Stimulated activated naive CD8-positive, alpha-beta T cell treated with anti-CD3 and anti-CD28 coated beads, Interleukin-15, Interleukin-2, amounts not matched to agents 100 ng/mL and 50 ng/mL, for 24 hours (primary cell): ENCODE data around the gene PRKAR1B.
A peak's percentile ranks its signal among the peaks of the same experiment; 100 is the strongest.

Experiments used
- H3K27ac Mint-ChIP-seq: one replicate; pipeline ENCODE4 v1.8.0; 2021; ENCODE audit warnings: mild to moderate bottlenecking, mixed read lengths
- H3K27me3 Mint-ChIP-seq: one replicate; pipeline ENCODE4 v1.8.0; 2021; ENCODE audit warnings: mixed read lengths
- H3K36me3 Mint-ChIP-seq: one replicate; pipeline ENCODE4 v1.8.0; 2021; ENCODE audit warnings: low read depth, mixed read lengths
- H3K4me1 Mint-ChIP-seq: one replicate; pipeline ENCODE4 v1.8.0; 2021; ENCODE audit warnings: low read depth, mixed read lengths
- H3K4me3 Mint-ChIP-seq: one replicate; pipeline ENCODE4 v1.8.0; 2021; ENCODE audit warnings: mild to moderate bottlenecking, mixed read lengths
- H3K9me3 Mint-ChIP-seq: one replicate; pipeline ENCODE4 v1.8.0; 2021; ENCODE audit warnings: mixed read lengths

PRKAR1B gene

DNA sequence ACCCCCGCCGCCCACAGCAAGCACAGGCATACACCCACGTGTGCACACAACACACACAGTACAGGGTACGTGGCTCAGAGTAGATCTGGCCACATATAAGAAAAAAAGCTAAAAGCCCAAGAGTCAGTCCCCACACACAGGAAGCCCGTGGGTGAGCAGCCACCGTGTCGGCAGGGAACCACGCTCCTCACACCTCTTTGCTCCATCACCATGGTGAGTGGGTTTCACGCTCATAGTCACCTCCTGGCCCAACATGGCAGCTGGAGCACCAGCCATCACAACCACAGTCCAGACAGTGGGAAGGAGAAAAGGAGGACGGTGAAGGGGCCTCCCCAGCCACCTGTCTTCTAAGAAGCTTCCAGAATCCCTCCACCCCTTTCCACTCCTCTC is 131.5 kb downstream of the PRKAR1B start:
- Mint-ChIP-seq H3K36me3 (peaks cover 23% of the 10 kb centered on the region), H3K9me3 (no peaks in the 10 kb centered on the region), H3K4me3 (peak overlapping the region; percentile 23), H3K4me1 (peaks cover 63% of the 10 kb centered on the region), H3K27ac (peak overlapping the region; percentile 83), H3K27me3 (no peaks in the 10 kb centered on the region)

DNA sequence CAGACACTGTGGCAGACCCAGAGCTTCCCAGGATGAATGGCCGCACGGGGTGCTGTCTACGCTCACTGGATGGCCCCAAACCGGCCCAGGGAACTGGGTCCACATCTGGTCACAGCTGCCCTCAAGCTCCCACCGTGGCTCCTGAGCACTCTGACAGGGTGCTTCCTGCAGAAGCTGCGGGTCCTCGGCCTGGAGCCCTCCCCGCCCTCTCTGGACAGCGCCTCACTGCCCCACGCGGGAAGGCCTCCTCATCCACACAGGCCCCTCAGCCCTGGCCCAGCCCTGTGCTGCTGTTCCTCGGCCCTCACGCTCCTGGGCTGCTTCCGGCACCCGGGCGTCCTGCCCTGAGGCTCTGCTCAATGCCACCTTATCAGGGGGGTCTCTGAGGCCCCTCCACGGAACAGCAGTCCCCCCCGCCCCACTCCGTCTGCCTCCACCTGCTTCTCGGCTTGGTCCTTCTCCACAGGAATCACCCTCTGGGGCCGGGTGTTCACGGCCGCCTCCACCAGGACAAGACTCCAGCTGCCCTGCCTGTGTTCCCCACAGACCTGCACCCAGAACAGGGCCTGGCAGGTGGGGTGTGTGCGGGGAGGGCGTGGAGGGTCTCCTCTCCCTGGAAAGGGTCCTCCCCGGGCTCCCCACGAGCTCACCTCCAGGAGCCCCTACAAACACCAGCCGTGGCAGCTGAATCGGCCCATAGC is 132.0 kb downstream of the PRKAR1B start:
- Mint-ChIP-seq H3K27me3 (no peaks in the 10 kb centered on the region), H3K4me1 (peaks cover 58% of the 10 kb centered on the region), H3K4me3 (no peak overlapping the region), H3K9me3 (no peaks in the 10 kb centered on the region), H3K36me3 (peaks cover 20% of the 10 kb centered on the region), H3K27ac (peak overlapping the region; percentile 83)

DNA sequence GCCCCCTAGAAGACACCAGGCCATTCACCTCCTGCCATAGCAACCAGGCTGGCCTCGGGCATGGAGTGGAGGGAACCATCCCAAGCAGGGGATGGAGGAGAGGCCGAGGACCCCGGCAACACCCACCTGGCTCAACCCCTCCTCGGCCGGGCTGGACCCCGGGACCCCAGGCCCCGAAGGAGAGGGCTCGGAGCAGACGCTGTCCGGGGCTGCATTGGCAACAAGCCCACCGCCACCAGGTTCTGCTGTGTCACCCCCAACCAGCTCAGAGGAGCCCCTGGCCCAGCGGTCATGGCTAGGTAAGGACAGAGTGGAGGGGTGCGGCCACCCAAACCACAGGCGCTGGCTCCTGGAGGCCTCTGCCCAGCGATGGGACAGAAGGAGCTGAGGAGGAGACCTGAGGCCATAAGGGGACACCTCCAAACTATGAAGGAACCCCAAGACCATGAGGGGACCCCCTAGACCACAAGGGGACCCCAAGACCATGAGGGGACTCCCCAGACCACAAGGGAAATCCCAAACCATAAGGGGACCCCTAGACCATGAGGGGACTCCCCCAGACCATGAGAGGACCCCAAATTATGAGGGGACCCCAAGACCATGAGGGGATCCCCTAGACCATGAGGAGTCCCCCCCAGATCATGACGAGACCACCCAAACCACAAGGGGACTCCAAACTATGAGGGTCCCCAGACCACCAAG is 132.7 kb downstream of the PRKAR1B start:
- Mint-ChIP-seq H3K36me3 (peaks cover 25% of the 10 kb centered on the region), H3K27ac (peak overlapping the region; percentile 45)

DNA sequence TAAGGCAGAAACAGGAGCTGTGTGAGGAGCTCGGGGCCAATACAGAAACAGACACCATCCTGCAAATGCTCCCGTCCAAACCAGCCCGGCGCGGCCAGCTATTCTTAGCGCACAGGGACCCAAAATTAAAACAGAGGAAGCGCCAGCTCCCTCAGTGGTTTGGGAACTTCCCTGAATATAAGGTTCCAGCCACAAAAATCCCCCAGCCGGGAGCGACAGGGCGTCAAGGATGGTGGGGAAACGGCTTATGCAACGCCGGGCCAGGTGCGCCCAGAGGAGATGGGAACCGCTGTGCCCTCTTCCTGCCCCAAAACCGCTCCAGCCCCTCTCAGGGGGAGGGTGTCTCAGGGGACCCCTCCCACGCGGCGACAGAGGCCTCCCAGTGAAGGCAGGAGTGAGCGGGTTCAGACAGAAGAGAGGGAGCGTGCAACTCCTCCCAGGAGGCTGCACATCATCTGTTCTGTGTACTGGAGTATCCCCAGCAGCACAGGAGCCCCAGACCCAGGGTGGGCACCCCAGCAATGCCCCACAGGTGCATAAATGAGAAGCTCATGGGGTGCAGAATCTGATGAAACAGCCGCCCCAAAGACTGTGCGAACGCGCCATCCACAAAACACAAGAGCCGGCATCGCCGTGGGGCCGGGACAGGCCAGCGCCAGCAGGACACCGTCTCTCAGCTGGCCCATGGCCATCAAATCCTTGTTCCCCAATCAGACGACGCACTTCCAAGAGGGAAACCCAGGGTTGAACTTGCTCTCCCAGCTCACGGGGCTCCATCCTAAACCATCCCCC is 133.6 kb downstream of the PRKAR1B start:
- no peaks in the 10 kb centered on the region for H3K27me3 Mint-ChIP-seq

More for the DNA sequence above, 132.7 kb downstream of the PRKAR1B start:
- Mint-ChIP-seq H3K4me1 (peaks cover 53% of the 10 kb centered on the region), H3K27me3 (no peaks in the 10 kb centered on the region), H3K4me3 (peak overlapping the region; percentile 52), H3K9me3 (no peaks in the 10 kb centered on the region)

DNA sequence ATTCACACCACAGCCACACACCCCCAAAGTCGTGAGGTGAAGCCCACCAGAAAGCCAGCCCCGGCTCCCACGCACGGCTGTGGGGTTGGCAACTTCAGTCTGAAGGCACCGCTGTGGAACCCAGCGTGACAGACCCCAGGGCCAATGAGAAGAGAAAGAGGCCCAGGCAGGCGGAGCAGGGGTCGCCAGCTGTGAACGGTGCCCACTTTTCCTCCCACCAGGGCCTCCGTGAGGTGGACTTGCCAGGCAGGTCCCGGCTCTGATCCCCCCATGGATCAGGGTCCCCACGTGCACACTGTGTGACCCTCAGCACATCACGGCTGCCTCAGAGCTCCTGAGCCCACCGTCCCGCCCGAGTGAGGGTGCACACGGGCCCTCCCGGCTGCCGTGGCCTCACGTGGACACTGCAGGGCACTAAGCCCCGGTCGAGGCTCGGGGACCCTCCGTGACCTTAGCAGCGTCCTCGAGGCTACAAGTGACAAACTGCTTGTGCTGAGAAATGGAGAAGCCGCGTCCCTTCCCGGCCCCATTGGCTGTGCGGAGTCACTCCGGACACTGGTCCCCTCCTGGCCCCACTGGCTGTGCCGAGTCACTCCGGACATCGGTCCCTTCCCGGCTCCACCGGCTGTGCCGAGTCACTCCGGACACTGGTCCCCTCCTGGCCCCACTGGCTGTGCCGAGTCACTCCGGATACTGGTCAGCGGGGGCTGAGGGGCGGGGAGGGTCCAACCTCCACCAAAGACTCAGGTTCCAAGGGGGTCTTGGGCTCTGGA is 135.0 kb downstream of the PRKAR1B start:
- Mint-ChIP-seq H3K36me3 (peaks cover 44% of the 10 kb centered on the region), H3K4me1 (peaks cover 50% of the 10 kb centered on the region), H3K9me3 (peaks cover 11% of the 10 kb centered on the region)

More for the DNA sequence above, 133.6 kb downstream of the PRKAR1B start:
- peaks cover 33% of the 10 kb centered on the region for H3K36me3 Mint-ChIP-seq
- peak overlapping the region; percentile 52 for H3K4me3 Mint-ChIP-seq
- peak overlapping the region; percentile 84 for H3K27ac Mint-ChIP-seq
- H3K4me1 Mint-ChIP-seq: peaks cover 50% of the 10 kb centered on the region
- H3K9me3 Mint-ChIP-seq: peaks cover 7% of the 10 kb centered on the region

DNA sequence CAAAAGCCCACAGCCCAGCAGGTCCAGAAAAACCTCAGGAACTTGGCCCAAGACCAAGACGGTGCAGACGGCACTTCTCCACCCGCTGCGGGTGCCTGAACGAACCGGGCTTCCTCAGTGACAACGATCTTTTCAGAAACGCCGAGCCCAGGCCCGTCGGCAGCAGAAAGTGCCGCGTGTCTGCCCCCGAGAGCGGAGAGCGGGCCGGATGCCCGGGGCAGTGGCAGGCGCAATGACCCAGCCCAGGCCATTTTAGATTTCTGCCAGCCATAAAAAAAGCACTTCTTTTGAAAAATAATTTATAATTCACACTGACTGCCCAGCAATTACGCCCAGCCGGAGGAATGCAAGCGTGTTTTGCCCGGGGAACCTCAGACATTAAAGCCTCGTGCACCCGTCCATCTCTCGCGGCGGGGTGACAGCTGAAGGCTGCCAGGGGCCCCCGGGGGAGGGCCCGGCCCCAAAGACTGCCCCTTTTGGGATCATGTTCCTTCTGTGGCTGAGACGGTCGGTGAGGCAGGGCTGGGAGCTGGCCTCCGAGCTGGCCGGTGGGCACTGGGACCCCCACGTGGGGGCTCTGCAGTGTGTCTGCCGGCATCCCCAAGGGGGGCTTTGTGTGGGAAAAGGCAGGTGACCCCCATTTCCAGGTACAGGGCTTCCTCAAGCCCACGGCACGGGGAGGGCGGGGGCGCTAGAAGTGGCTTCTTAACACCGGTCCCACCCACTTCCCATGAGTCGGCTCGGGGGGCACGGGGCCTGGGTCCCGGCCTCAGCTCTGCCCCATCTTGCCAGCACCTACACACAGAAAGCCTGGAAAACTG is 136.1 kb downstream of the PRKAR1B start:
- H3K4me1 Mint-ChIP-seq: peaks cover 49% of the 10 kb centered on the region
- H3K27ac Mint-ChIP-seq: no peak overlapping the region
- peaks cover 49% of the 10 kb centered on the region for H3K36me3 Mint-ChIP-seq
- H3K4me3 Mint-ChIP-seq: no peak overlapping the region
- H3K9me3 Mint-ChIP-seq: peaks cover 18% of the 10 kb centered on the region
- no peaks in the 10 kb centered on the region for H3K27me3 Mint-ChIP-seq

More for the DNA sequence above, 135.0 kb downstream of the PRKAR1B start:
- Mint-ChIP-seq H3K4me3 (no peak overlapping the region), H3K27ac (no peak overlapping the region), H3K27me3 (no peaks in the 10 kb centered on the region)

DNA sequence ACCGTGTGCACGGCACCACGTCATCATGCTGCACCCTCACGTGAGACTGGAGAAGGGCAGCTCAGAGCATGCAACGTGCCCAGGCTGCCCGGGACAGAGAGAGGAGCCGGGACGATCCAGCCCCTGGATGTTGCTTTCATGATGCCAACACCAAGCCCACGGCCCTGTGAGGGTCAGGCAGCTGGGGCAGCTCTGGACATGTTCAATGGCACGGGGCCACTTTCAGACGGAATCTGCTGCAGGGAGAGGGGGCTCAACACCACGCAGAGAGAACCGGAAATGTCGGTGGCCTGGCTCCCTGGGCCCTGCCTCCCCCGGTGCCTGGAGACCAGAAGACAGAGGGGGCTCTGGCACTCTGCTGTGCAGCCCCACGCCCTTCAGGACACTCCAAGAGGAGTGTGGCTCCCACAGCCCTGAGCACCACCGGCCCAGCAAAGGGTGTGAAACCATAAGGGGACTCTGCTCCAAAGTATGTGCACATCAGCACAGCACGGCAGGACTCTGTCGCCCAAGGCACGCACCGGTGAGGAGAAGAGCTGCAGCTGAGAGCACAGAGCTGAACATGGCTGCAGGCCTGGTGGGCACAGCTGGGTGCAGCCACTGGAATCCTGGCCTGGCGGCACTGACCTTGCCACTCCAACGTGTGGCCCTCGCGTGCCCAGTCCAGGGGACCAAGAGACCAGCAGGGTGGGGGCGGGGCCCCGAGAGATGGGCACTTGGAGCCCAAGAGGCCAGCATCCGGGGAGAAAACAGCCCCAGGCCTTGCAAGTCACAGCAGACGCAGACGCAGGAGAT is 137.1 kb downstream of the PRKAR1B start:
- peaks cover 51% of the 10 kb centered on the region for H3K36me3 Mint-ChIP-seq
- H3K27me3 Mint-ChIP-seq: no peaks in the 10 kb centered on the region
- no peak overlapping the region for H3K27ac Mint-ChIP-seq
- peaks cover 20% of the 10 kb centered on the region for H3K9me3 Mint-ChIP-seq
- H3K4me3 Mint-ChIP-seq: no peak overlapping the region
- peaks cover 49% of the 10 kb centered on the region for H3K4me1 Mint-ChIP-seq

DNA sequence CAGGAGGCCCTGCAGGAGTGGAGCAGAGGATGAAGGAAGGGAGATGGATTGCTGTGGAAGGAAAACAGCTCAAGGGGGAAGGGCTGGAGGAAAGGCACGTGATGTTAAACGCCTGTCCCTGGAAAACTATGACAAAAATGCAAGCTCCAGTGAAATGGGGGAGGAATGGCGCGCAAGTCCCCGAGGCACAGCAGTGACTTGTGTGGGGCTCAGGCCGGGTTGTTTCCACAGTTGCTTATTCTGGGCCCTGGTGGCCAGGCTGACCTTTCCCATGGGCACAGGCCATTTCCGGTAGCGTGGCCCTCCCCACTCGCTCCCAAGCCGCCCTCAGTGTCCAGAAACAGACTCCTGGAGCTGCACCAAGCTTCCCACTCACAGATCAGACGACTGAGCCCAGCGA is 139.3 kb downstream of the PRKAR1B start:
- Mint-ChIP-seq H3K27ac (peak overlapping the region; percentile 52), H3K4me1 (peaks cover 52% of the 10 kb centered on the region)

DNA sequence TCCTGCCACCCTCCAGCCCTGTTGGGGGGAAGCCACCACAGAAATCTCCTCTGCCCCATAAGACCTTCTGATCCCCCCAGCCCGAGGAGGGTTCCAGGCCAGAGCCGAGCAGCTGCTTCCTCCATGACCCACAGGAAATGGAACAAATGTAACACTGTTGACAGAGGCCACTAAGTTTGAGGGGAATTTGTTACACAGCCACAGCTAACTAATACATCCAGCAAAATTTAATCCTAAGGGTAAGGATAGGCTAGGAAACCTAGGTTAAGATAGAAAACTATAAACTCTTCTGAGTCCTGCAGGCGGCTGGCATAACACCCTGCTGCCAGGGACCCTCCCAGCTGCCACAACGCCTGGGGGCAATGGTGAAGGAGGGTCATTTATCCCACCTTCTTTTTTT is 140.6 kb downstream of the PRKAR1B start:
- Mint-ChIP-seq H3K36me3 (peaks cover 75% of the 10 kb centered on the region), H3K4me3 (no peak overlapping the region), H3K27me3 (no peaks in the 10 kb centered on the region), H3K9me3 (peaks cover 20% of the 10 kb centered on the region), H3K27ac (peak overlapping the region; percentile 89), H3K4me1 (peaks cover 45% of the 10 kb centered on the region)

More for the DNA sequence above, 139.3 kb downstream of the PRKAR1B start:
- no peak overlapping the region for H3K4me3 Mint-ChIP-seq
- peaks cover 20% of the 10 kb centered on the region for H3K9me3 Mint-ChIP-seq
- peaks cover 72% of the 10 kb centered on the region for H3K36me3 Mint-ChIP-seq
- no peaks in the 10 kb centered on the region for H3K27me3 Mint-ChIP-seq

DNA sequence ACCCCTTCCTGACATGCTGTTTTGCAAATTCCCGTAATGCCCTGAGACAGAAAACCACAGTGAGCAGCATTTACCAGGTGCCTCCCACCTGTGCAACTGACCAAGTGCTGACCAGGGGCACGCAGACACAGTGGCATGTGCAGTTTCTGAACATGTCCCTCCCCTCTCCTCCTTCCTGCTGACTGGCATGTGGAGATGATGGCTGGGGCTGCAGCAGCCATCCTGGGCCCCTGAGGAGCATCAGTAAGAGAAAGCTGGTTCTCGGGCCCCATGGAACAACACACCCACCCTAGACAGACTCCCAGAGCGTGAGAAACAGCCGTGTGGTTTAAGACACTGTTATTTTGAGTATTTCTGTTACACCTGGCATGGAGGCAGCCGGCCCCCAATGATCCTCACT is 141.2 kb downstream of the PRKAR1B start:
- H3K27me3 Mint-ChIP-seq: no peaks in the 10 kb centered on the region
- H3K4me1 Mint-ChIP-seq: peaks cover 43% of the 10 kb centered on the region
- peaks cover 76% of the 10 kb centered on the region for H3K36me3 Mint-ChIP-seq
- peak overlapping the region; percentile 84 for H3K4me3 Mint-ChIP-seq
- peaks cover 20% of the 10 kb centered on the region for H3K9me3 Mint-ChIP-seq
- peak overlapping the region; percentile 89 for H3K27ac Mint-ChIP-seq

DNA sequence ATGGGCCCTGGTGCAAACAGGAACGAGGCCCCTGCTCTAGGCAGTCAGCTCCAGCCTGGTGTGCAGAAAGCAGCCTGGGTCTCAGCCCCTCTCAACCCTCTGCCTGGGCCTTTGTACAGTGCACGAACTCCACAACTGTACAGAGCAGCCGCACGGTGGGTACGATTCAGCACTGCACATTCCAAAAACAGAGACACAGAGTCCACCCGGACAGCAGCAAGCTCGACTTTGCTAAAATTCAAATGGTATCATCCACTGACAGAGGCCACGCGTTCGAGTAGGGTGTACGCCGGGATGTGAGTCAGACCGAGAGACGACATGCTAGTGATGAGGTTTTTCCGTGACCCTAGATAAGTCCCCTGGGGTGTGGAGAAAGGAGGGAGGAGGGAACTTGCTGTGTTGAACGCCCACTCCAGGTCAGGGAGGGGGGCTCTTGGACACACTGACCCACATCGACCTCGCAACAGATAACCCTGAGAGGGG is 141.8 kb downstream of the PRKAR1B start:
- Mint-ChIP-seq H3K4me3 (peak overlapping the region; percentile 84), H3K27me3 (no peaks in the 10 kb centered on the region), H3K9me3 (peaks cover 20% of the 10 kb centered on the region), H3K4me1 (peaks cover 43% of the 10 kb centered on the region), H3K27ac (peak overlapping the region; percentile 89), H3K36me3 (peaks cover 81% of the 10 kb centered on the region)

DNA sequence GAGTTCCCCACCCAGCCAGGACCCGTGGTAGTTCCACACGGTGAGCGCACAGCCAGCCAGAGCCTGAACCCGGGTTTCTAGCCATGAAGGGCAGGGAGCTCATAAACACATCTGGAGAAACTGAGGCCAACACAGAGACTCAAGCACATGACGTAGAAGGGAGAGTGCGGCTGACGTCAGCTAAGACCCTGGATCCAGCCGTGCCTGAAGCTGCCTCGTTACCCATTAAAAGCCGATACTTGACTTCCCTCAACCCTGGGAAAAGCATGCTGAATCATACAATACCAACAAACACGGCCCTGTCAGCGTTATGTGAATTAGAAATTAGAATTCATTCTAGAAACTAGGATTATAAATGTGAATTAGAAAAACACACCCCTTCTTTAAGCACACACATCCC is 142.3 kb downstream of the PRKAR1B start:
- Mint-ChIP-seq H3K36me3 (peaks cover 80% of the 10 kb centered on the region), H3K4me3 (peak overlapping the region; percentile 84)

DNA sequence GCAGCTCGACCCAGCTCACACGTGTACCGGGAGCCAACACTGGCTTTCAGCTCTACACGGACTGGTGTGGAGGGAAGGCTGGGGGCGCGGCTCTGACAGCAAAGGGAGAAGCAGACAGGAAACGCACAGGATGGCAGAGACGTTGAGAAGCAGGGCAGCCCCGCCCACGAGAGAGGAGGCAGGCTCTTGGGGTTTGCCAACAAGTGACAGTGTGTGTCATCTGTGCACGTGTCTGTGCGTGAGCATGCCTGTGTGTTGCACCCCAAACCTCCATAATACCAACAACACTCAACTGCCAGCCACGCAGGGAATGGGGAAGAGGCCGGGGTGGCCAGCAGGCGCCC is 143.0 kb downstream of the PRKAR1B start:
- peaks cover 43% of the 10 kb centered on the region for H3K4me1 Mint-ChIP-seq
- peaks cover 77% of the 10 kb centered on the region for H3K36me3 Mint-ChIP-seq
- peak overlapping the region; percentile 89 for H3K27ac Mint-ChIP-seq
- H3K9me3 Mint-ChIP-seq: peaks cover 19% of the 10 kb centered on the region
- no peaks in the 10 kb centered on the region for H3K27me3 Mint-ChIP-seq
- peak overlapping the region; percentile 84 for H3K4me3 Mint-ChIP-seq

More for the DNA sequence above, 142.3 kb downstream of the PRKAR1B start:
- Mint-ChIP-seq H3K27me3 (no peaks in the 10 kb centered on the region), H3K9me3 (peaks cover 20% of the 10 kb centered on the region), H3K4me1 (peaks cover 43% of the 10 kb centered on the region), H3K27ac (peak overlapping the region; percentile 89)
